AG10803 (cell line): Measurements from ENCODE around the gene LRP5.

Source experiments
- DNase-seq: peaks from one replicate; pipeline ENCODE4 v3.0.0; 2010; ENCODE audit warnings: low read depth
- H3K4me3 ChIP-seq: 2 replicates; pipeline ENCODE4 v1.5.1; 2011; ENCODE audit warnings: mild to moderate bottlenecking, low read length, control low read depth
- TF ChIP-seq, protein P1 (sequence below): conservative IDR thresholded peaks from 2 replicates; pipeline ENCODE4 v1.5.1; 2011; ENCODE audit warnings: mild to moderate bottlenecking, low read length, control low read depth, inconsistent platforms

Gene LRP5

DNA sequence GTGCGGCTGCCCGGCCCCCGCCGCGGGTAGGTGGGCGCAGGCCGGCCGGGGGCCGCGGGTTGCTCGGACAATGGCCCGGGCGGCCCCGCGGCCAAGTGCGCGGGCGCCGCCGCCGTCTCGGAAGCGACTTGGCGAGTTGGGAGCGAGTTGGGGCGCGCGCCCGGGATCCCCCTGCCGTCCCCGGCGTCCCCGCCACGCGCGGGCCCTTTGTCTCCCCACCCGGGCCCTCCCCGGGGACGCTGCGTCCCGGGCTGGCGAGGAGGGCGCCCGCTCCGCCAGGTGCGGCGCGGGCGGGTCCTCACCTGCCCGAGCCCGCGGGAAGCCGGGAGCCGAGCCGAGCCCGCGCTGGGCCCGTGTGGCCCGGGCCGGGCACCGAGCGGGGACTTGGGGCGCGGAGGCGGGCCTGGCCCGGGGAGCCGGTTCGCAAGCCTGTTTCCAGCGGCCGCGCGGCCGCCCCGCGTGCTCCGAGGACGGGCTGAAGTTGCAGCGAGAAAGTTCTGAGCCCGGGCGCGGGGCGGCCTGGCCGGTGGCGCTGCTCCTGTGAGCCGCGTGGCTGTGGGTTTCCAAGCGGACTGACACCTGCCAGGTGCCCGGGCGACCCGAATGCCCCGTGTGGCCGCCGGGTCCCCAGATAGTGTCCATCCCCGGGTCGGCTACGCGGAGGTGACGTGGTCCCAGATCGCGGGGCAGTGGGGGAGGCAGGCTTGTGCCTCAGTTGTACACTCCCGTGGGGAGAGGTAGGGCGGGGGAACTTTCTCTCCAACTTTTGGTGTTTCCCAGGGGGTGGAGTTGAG is 586 bp downstream of the LRP5 start:
- no peak for DNase-seq
- TF ChIP-seq, protein P1, sequence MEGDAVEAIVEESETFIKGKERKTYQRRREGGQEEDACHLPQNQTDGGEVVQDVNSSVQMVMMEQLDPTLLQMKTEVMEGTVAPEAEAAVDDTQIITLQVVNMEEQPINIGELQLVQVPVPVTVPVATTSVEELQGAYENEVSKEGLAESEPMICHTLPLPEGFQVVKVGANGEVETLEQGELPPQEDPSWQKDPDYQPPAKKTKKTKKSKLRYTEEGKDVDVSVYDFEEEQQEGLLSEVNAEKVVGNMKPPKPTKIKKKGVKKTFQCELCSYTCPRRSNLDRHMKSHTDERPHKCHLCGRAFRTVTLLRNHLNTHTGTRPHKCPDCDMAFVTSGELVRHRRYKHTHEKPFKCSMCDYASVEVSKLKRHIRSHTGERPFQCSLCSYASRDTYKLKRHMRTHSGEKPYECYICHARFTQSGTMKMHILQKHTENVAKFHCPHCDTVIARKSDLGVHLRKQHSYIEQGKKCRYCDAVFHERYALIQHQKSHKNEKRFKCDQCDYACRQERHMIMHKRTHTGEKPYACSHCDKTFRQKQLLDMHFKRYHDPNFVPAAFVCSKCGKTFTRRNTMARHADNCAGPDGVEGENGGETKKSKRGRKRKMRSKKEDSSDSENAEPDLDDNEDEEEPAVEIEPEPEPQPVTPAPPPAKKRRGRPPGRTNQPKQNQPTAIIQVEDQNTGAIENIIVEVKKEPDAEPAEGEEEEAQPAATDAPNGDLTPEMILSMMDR: no peak
- H3K4me3 ChIP-seq: peak overlapping the region; percentile 74

DNA sequence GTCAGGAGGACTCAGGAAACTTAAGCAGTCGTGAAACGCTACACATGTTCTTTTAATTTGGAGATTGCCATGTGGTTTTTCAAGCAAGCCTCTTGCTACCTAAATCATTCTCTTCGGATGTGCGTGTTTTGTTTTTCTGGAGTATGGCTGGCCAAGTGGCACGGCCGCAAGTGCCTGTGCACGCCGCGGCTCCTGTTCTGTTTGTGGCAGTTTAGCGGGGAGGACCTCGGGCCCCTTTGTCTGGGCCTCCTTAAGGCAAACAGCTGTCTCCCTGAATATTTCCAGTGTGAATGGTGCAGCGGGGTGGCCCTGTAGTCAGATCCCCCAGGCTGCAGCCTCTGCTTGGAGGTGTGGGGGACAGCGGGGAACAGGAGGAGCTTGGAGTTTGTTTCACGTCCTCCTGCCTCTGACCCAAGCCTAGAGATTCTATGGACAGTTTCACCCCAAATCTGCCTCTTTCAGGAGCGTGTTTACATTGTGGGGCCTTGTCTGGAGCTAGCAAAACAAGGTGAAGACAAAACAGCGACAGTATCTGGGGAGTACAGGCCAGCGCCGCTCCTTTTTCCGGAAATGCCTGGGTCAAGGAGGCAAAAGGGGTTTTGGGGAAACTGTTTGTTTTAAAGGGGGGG is 1.3 kb downstream of the LRP5 start:
- TF ChIP-seq, protein P1: no peak
- peak overlapping the region; percentile 74 for H3K4me3 ChIP-seq
- DNase-seq: peak; percentile 76

DNA sequence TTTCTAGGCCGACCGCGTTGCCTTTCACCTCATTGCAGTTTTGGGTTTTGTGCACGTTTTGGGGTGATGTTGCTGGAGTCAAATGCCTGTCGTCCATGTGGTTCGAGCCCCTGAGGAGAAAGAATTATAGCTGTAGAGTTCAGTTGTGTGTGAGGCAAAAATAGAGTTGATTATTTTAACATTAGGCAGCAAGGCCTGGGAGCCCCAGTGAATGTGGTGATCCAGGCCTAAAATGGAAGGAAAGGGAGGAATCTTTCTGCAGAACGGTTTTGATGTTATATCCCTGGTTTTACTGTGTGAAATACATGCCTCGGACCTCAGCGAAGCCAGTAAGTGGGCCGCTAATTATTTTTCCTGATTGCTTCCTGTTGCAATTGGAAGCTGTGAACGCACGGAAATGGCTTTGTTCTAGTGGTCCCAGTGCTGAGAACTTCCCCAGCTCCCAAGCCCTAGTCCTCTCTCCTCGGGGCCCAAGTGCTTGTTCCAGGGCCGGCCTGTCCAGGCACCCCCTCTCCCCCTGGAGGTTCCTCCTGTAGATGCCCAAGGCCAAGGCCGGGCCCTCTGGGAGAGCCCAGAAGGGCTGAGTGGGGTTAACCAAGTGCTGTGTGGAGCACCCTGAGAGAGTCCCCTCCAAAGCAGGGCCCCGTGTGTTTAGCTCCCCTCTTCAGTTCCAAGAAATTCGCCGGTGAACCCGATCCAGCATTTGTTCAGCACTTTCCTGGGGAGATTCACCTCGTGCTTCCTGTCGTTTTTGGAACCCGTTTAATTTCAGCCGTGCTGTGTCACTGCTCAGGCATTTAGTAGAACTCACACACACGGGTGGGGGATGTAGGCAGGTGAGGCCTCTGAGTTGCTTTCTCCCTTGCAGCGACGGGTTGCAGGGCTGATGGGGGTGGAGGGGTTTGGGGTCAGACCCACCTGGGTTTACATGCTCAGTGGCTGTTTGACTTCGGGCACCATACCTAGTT is 2.1 kb downstream of the LRP5 start:
- peak overlapping the region; percentile 74 for H3K4me3 ChIP-seq
- peak; percentile 38 for DNase-seq
- TF ChIP-seq, protein P1: no peak

DNA sequence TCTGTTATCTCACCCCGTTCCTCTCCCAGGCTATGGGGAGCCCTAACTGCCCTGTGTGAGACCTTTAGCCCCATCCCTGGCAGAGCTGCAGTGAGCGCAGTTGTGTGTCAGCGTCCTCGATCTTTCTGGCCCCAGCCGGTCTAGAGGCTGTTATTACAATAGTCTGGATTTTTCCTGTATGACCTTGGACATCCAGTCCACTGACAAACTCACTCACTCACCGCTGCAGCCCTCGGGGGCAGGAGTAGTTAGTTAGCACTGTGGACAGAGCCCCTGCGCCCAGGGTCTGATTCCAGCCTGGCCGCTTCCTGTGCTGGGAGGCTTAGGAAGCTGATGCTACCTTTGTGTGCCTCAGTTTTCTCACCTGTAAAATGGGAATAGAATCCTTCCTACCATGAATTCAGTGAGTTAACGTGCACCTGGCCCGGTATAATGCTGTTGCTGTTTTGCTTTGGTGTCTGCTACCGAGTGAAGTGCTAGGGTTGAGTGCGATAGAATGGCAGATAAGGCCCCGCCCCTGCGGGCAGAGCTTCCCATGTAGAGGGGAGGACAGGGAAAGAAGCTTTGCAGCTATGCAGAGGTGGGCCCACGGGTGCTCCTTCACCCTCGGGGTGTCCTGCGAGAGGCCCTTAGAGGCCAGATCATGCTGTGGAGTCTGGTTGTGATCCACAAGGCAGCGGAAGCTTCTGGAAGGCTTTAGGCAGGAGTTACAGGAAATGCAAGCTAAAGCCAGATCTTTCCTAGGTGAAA is 3.0 kb downstream of the LRP5 start:
- peak overlapping the region; percentile 74 for H3K4me3 ChIP-seq
- TF ChIP-seq, protein P1: no peak

DNA sequence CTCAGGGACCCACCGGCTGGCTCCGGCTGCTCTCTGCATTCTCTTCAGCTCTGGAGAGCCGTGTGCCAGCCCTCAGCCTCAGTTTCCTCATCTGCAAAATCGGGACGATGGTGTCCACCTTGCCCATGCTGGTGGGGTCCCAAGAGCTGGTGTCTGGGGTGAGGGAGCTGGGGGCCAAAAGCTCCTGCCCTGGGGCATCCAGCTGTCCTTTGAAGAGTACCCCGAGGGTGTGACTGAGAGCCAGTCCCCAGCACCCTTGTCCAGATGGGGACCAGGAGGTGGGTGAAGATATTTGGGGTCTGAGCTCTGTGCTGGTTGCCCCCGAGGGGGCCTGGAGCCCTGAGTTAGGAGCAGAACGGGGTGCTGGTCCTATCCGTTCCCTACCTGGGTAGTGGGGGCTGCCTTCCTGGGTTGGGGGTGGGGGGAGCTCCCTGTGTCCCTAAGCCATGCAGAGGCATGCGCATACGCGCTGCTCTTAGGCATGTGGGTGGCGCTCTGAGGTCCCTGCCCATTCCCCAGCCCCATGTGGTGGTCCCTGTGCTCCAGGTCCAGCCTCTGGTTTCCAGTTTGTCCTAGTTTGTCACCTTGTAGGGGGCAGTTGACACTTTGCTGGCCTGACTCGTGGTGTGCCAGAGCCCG is 4.9 kb downstream of the LRP5 start:
- H3K4me3 ChIP-seq: no peak overlapping the region
- no peak for DNase-seq
- TF ChIP-seq, protein P1: no peak

More for the DNA sequence above, 3.0 kb downstream of the LRP5 start:
- no peak for DNase-seq

DNA sequence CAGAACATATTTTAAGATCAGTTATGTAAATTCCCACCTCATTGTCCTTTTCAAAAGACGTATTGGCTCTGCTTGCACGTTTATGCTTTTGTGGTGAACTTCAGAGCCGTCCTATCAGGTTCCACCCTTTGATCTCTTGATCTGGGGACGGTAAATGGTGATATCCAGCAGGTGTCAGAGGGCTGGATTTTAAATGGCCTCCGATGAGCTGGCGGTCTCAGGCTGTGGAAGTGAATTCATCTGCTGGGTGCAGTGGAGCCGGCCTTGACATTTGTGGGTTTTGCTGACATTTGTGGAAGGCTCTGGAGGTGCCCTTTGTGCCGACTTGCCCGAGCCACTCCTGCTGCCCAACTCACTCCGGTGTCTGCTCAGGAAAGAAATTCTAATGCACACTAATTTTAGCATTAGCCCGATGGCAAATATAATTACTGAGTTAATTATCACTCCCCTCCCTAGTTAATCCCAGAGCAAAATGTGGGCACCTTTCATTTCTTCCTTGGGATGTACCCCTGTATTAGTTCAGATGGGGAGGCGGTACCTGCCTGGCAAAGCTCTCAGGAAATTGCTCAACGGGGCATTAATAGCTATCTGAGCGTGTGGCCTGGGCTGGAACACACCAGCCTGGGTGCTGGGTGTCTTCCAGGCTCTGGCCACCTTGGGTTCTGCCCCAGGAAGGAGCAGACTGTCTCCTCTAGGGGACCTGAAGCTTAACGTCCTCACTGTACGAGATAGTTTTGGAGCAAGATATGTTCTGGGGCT is 9.1 kb downstream of the LRP5 start:
- TF ChIP-seq, protein P1: no peak
- H3K4me3 ChIP-seq: no peak overlapping the region
- DNase-seq: no peak
